ENCODE data around the gene NUCKS1. TPM values are rescaled to one million over a fixed set of nuclear protein-coding genes. Genes with fewer than 3 reads are reported as not detected.
"Not testable (repeated sequence)": the region's sequence is repeated elsewhere in the genome, so short reads cannot be mapped to it uniquely, and the experiment has no call there.

The NUCKS1 gene
- total RNA-seq, 1 experiment from 2014 or later = 237 TPM

- TF ChIP-seq FOSL1 (IDR thresholded peaks at IDR 0.05; ENCODE audit: low read depth) = no peak
- TF ChIP-seq YY1 (IDR thresholded peaks at IDR 0.05; ENCODE audit: extremely low read depth, insufficient replicate concordance, low read depth, low read length) = no peak
These were observed 23.3 kb downstream of the NUCKS1 start (continued) for GRCh38 chr1:205726619-205727125.

- Histone ChIP-seq H3K4me3 (replicated peaks in 1 of 2; ENCODE audit: low read depth in 1 of 2, low read length in 2 of 2) (no peak overlapping the region), H3K4me2 (ENCODE audit: low read length) (no peak overlapping the region), H2AFZ (ENCODE audit: low read depth, low read length, poor library complexity, severe bottlenecking) (no peak overlapping the region), H3K27me3 (ENCODE audit: insufficient read depth, low read length) (no peaks in the 10 kb centered on the region), H3K4me1 (ENCODE audit: control insufficient read depth in 1 of 2, insufficient read depth in 2 of 2, low read length in 2 of 2) (peaks cover 0 to 4% of the 10 kb centered on the region in 2 experiments; a peak in 1 of 4 replicates), H3K9me3 (ENCODE audit: control insufficient read depth in 1 of 2, insufficient read depth in 1 of 2, low read depth in 1 of 2, low read length in 2 of 2) (no peaks in the 10 kb centered on the region), H3K36me3 (ENCODE audit: control insufficient read depth in 1 of 2, insufficient read depth in 2 of 2, low read length in 2 of 2) (peaks cover 19 to 43% of the 10 kb centered on the region in 2 experiments), H3K79me2 (ENCODE audit: insufficient read depth, low read length) (peaks cover 75% of the 10 kb centered on the region), H3K27ac (ENCODE audit: low read depth, low read length) (no peak overlapping the region), H3K9me2 (ENCODE audit: insufficient read depth) (no peaks in the 10 kb centered on the region), H3K9ac (ENCODE audit: low read length) (no peak overlapping the region), H4K20me1 (ENCODE audit: insufficient read depth) (peaks cover 2% of the 10 kb centered on the region)
- POLR2A ChIA-PET = no interaction called here
- BruUV-seq (replicated peaks) = no TSS peak
- no peak for TF ChIP-seq SIN3A (IDR thresholded peaks at IDR 0.05; ENCODE audit: low read depth)
- no peak for TF ChIP-seq ZBTB33 (IDR thresholded peaks at IDR 0.05; ENCODE audit: extremely low read depth, insufficient replicate concordance, low read length)
- intact Hi-C loops (cut with micrococcal nuclease) = no loop called here
- DNase-seq (ENCODE audit: low read depth, low spot score) (no peak), ATAC-seq (no peak)
- CTCF ChIA-PET = interaction anchor here (1.1 to 2.7 kb wide), 2 partner anchors 12 to 14 kb away, joined by 4 to 10 read pairs; no protein-coding TSS in a partner anchor
- RAD21 ChIA-PET (ENCODE audit: low non-redundant PET in 1 of 2, low total read pairs in 2 of 2, uncharacterized antibody in 2 of 2, unreplicated experiment in 2 of 2) = no interaction called here
These were observed 24.5 kb downstream of the NUCKS1 start for GRCh38 chr1:205725514-205725913.

GRCh38 chr1:205720740-205721139 is 29.2 kb downstream of the NUCKS1 start:
- ATAC-seq; H3K4me1 ChIP-seq (ENCODE audit: control insufficient read depth in 1 of 2, insufficient read depth in 2 of 2, low read length in 2 of 2); BruUV-seq (replicated peaks); H3K4me3 ChIP-seq (replicated peaks in 1 of 2; ENCODE audit: low read depth in 1 of 2, low read length in 2 of 2); H3K4me2 ChIP-seq (ENCODE audit: low read length); H2AFZ ChIP-seq (ENCODE audit: low read depth, low read length, poor library complexity, severe bottlenecking); H3K9me3 ChIP-seq (ENCODE audit: control insufficient read depth in 1 of 2, insufficient read depth in 1 of 2, low read depth in 1 of 2, low read length in 2 of 2); intact Hi-C loops (cut with micrococcal nuclease); H3K27ac ChIP-seq (ENCODE audit: low read depth, low read length); DNase-seq (ENCODE audit: low read depth, low spot score); H3K9me2 ChIP-seq (ENCODE audit: insufficient read depth); RAD21 ChIA-PET (ENCODE audit: low non-redundant PET in 1 of 2, low total read pairs in 2 of 2, uncharacterized antibody in 2 of 2, unreplicated experiment in 2 of 2); H3K27me3 ChIP-seq (ENCODE audit: insufficient read depth, low read length); H3K9ac ChIP-seq (ENCODE audit: low read length): not testable (repeated sequence)
- H4K20me1 ChIP-seq (ENCODE audit: insufficient read depth) = peaks cover 10% of the 10 kb centered on the region; the same call in 1 of the 2 replicates
- H3K36me3 ChIP-seq (ENCODE audit: control insufficient read depth in 1 of 2, insufficient read depth in 2 of 2, low read length in 2 of 2) = peaks cover 53 to 62% of the 10 kb centered on the region in 2 experiments
- H3K79me2 ChIP-seq (ENCODE audit: insufficient read depth, low read length) = peaks cover 27% of the 10 kb centered on the region
- ChIA-PET POLR2A (interaction anchor here (0.5 kb wide), 1 partner anchor 18 kb away, joined by 3 read pairs; no protein-coding TSS in a partner anchor), CTCF (interaction anchor here (0.6 to 2.5 kb wide), 2 partner anchors 8 to 9 kb away, joined by 3 to 7 read pairs; no protein-coding TSS in a partner anchor)
